Measurements from ENCODE around the gene VAV2. TPM values are rescaled to one million over a fixed set of nuclear protein-coding genes. Genes with fewer than 3 reads are reported as not detected.

Gene VAV2
- total RNA-seq, 2 donors from 2014 or later, result 3.4 to 6.0 TPM

DNA sequence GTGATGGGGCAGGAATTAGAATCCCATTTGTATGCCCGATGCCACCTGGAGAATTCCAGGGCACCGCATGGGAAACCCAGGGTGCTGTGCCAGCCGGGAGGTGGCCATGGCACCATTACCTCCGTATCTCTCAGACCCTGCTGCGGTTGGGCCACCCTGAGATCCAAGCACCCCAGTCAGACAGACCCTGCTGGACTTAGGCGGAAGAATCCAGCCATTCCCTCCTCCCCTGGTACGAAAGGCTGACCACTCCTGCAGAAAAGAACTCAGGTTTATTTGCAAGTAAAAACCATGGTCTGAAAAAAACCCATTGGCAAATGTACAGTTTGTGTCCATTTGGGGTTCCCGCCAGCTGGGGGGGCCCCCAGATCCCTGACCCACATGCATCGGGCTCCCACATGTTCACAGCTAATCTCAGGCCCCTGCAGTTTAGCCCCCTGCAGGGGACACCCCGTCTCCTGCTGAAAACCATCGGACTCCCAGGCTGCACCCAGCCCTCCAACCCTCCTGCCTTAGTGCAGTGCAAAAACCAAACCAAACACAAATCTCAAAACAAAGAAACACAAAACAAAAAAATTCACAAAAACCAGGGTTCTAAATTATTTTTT, 230.4 kb downstream of the VAV2 start:
- no peak for TF ChIP-seq CTCF (IDR thresholded peaks at IDR 0.05)
- DNase-seq (ENCODE audit: low spot score), result no peak
- Histone ChIP-seq H3K36me3 (peaks cover 7% of the 10 kb centered on the region), H3K27me3 (no peaks in the 10 kb centered on the region), H3K9me3 (peaks cover 0 to 2% of the 10 kb centered on the region in 2 donors), H3K27ac (no peak overlapping the region), H3K4me3 (no peak overlapping the region), H3K4me1 (no peaks in the 10 kb centered on the region)

- Histone ChIP-seq H3K27ac (no peak overlapping the region), H3K4me1 (no peaks in the 10 kb centered on the region), H3K27me3 (no peaks in the 10 kb centered on the region), H3K4me3 (no peak overlapping the region), H3K36me3 (peaks cover 7% of the 10 kb centered on the region), H3K9me3 (no peaks in the 10 kb centered on the region)
- no peak for DNase-seq (ENCODE audit: low spot score)
- no peak for TF ChIP-seq CTCF (IDR thresholded peaks at IDR 0.05)
These were observed 231.3 kb downstream of the VAV2 start for GRCh38 chr9:133760713-133761290.

DNA sequence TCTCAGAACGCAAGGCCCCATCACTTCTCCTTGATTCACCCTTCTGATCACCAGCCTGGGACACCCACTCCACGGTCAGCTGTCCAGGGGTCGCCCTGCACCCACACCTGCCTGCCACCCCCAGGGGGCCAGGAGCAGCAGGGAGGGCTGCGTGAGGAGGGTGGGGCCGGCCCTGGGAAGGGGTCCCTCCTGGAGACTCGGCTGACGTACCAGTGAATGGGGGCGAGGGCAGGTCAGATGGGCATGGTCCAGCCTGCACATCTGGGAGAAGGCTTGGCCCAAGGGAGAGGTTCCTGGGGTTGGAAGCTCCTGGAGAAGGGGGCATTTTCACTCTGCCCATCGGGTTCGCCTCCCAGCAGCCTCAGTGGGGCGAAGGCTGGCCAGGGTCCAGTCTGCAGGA, 232.2 kb downstream of the VAV2 start:
- no peak overlapping the region for H3K27ac ChIP-seq
- H3K36me3 ChIP-seq, result peaks cover 7% of the 10 kb centered on the region
- H3K4me1 ChIP-seq, result no peaks in the 10 kb centered on the region
- TF ChIP-seq CTCF (IDR thresholded peaks at IDR 0.05), result no peak
- no peaks in the 10 kb centered on the region for H3K9me3 ChIP-seq
- DNase-seq (ENCODE audit: low spot score), result no peak
- H3K27me3 ChIP-seq, result no peaks in the 10 kb centered on the region
- no peak overlapping the region for H3K4me3 ChIP-seq

GRCh38 chr9:133759146-133759900, 232.8 kb downstream of the VAV2 start:
- no peak for DNase-seq (ENCODE audit: low spot score)
- no peak overlapping the region for H3K4me3 ChIP-seq
- no peaks in the 10 kb centered on the region for H3K27me3 ChIP-seq
- peaks cover 7% of the 10 kb centered on the region for H3K36me3 ChIP-seq
- TF ChIP-seq CTCF (IDR thresholded peaks at IDR 0.05), result no peak
- H3K9me3 ChIP-seq, result no peaks in the 10 kb centered on the region
- no peak overlapping the region for H3K27ac ChIP-seq
- no peaks in the 10 kb centered on the region for H3K4me1 ChIP-seq

GRCh38 chr9:133758228-133758627, 233.9 kb downstream of the VAV2 start:
- no peaks in the 10 kb centered on the region for H3K36me3 ChIP-seq
- no peaks in the 10 kb centered on the region for H3K4me1 ChIP-seq
- no peak for DNase-seq (ENCODE audit: low spot score)
- no peak overlapping the region for H3K27ac ChIP-seq
- H3K27me3 ChIP-seq, result no peaks in the 10 kb centered on the region
- no peak overlapping the region for H3K4me3 ChIP-seq
- no peak for TF ChIP-seq CTCF (IDR thresholded peaks at IDR 0.05)
- H3K9me3 ChIP-seq, result no peaks in the 10 kb centered on the region
